GM18511 (cell line): Measurements from ENCODE around the gene LRP4.
A peak's percentile ranks its signal among the peaks of the same experiment; 100 is the strongest.

Experiments
- ATAC-seq: cut with Tn5 transposase; IDR thresholded peaks from one replicate; pipeline ENCODE4 v1.9.1; 2021; ENCODE audit warnings: mild to moderate bottlenecking, moderate library complexity; ENCODE audit not compliant: unreplicated experiment

Gene LRP4

GRCh38 chr11:46896719-46897406 is 21.5 kb downstream of the LRP4 start:
- no peak for ATAC-seq

- no peak for ATAC-seq
Observed at GRCh38 chr11:46895821-46896220, 22.5 kb downstream of the LRP4 start.

GRCh38 chr11:46894961-46895360 is 23.4 kb downstream of the LRP4 start:
- ATAC-seq, result no peak

GRCh38 chr11:46894506-46894905 is 23.8 kb downstream of the LRP4 start:
- no peak for ATAC-seq

- no peak for ATAC-seq
Observed at GRCh38 chr11:46892838-46893237, 25.5 kb downstream of the LRP4 start.

GRCh38 chr11:46892109-46892508 is 26.2 kb downstream of the LRP4 start:
- ATAC-seq, result no peak

GRCh38 chr11:46890665-46891064 is 27.7 kb downstream of the LRP4 start:
- ATAC-seq, result no peak

- ATAC-seq, result peak; percentile 59
Observed at GRCh38 chr11:46889689-46890475, 28.5 kb downstream of the LRP4 start.

- no peak for ATAC-seq
Observed at GRCh38 chr11:46889251-46889650, 29.1 kb downstream of the LRP4 start.

GRCh38 chr11:46888636-46889035 is 29.7 kb downstream of the LRP4 start:
- ATAC-seq, result no peak

GRCh38 chr11:46886211-46886610 is 32.1 kb downstream of the LRP4 start:
- no peak for ATAC-seq

GRCh38 chr11:46879056-46879585 is 39.2 kb downstream of the LRP4 start:
- ATAC-seq, result no peak

GRCh38 chr11:46877580-46877979 is 40.8 kb downstream of the LRP4 start:
- no peak for ATAC-seq

GRCh38 chr11:46876471-46876870 is 41.9 kb downstream of the LRP4 start:
- ATAC-seq, result no peak

- no peak for ATAC-seq
Observed at GRCh38 chr11:46874586-46874985, 43.8 kb downstream of the LRP4 start.

- no peak for ATAC-seq
Observed at GRCh38 chr11:46868912-46869311, 49.4 kb downstream of the LRP4 start.

GRCh38 chr11:46865340-46865739 is 53.0 kb downstream of the LRP4 start:
- ATAC-seq, result no peak

- ATAC-seq, result no peak
Observed at GRCh38 chr11:46860218-46860617, 58.1 kb downstream of the LRP4 start.

GRCh38 chr11:46858920-46859546 is 59.3 kb downstream of the LRP4 start:
- ATAC-seq, result no peak

- no peak for ATAC-seq
Observed at GRCh38 chr11:46857666-46858065, 60.7 kb downstream of the LRP4 start.

- ATAC-seq, result no peak
Observed at GRCh38 chr11:46856605-46857343, 61.6 kb downstream of the LRP4 start.
